H9 (cell line): ENCODE measurements around the gene TUBA8. TPM values are rescaled to one million over a fixed set of nuclear protein-coding genes. Genes with fewer than 3 reads are reported as not detected.

ENCODE experiments used
- DNase-seq: peaks from one replicate; pipeline ENCODE4 v3.0.0-alpha.2; 2017
- H2AFZ ChIP-seq: one replicate; pipeline ENCODE4 v1.6.1; 2013; ENCODE audit warnings: mild to moderate bottlenecking, low read length, control low read depth, moderate library complexity
- H2AK5ac ChIP-seq: 2 replicates; pipeline ENCODE4 v1.6.1; 2013; ENCODE audit warnings: low read length, control low read depth, mixed read lengths; ENCODE audit not compliant: insufficient read length
- H2BK120ac ChIP-seq: one replicate; pipeline ENCODE4 v1.6.1; 2013; ENCODE audit warnings: low read depth, mild to moderate bottlenecking, low read length, control low read depth, inconsistent platforms; ENCODE audit not compliant: poor library complexity, severe bottlenecking
- H2BK12ac ChIP-seq: 2 replicates; pipeline ENCODE4 v1.6.1; 2013; ENCODE audit warnings: low read length, control low read depth, mixed read lengths, low read depth; ENCODE audit not compliant: insufficient read length
- H2BK15ac ChIP-seq: 2 replicates; pipeline ENCODE4 v1.6.1; 2013; ENCODE audit warnings: low read depth, low read length, control low read depth
- H2BK20ac ChIP-seq: one replicate; pipeline ENCODE4 v1.6.1; 2013; ENCODE audit warnings: low read depth, mild to moderate bottlenecking, low read length, control low read depth, inconsistent platforms; ENCODE audit not compliant: poor library complexity, severe bottlenecking
- H2BK5ac ChIP-seq: 2 replicates; pipeline ENCODE4 v1.6.1; 2013; ENCODE audit warnings: low read length, control low read depth, mixed read lengths; ENCODE audit not compliant: insufficient read length
- H3K14ac ChIP-seq: 2 replicates; pipeline ENCODE4 v1.6.1; 2013; ENCODE audit warnings: low read length, control low read depth; ENCODE audit not compliant: insufficient read depth
- H3K18ac ChIP-seq: 2 replicates; pipeline ENCODE4 v1.6.1; 2013; ENCODE audit warnings: low read depth, mild to moderate bottlenecking, mixed read lengths, low read length, control low read depth; ENCODE audit not compliant: insufficient read length
- H3K23ac ChIP-seq: 2 replicates; pipeline ENCODE4 v1.6.1; 2013; ENCODE audit warnings: low read length, control low read depth, mixed read lengths, low read depth; ENCODE audit not compliant: insufficient read length
- H3K23me2 ChIP-seq: 2 replicates; pipeline ENCODE4 v1.6.1; 2013; ENCODE audit warnings: low read depth, mild to moderate bottlenecking, mixed read lengths, low read length, control low read depth; ENCODE audit not compliant: insufficient read length, poor library complexity, severe bottlenecking
- H3K27ac ChIP-seq: 2 replicates; pipeline ENCODE4 v1.5.1; 2013; ENCODE audit warnings: low read length, control low read depth, mixed read lengths, low read depth; ENCODE audit not compliant: insufficient read length
- H3K27me3 ChIP-seq: 2 replicates; pipeline ENCODE4 v1.6.1; 2013; ENCODE audit warnings: low read length, control low read depth, inconsistent platforms; ENCODE audit not compliant: insufficient read depth
- H3K4ac ChIP-seq: 2 replicates; pipeline ENCODE4 v1.6.1; 2013; ENCODE audit warnings: low read depth, mild to moderate bottlenecking, control low read depth, inconsistent platforms, low read length, moderate library complexity
- H3K4me1 ChIP-seq: 2 replicates; pipeline ENCODE4 v1.6.1; 2013; ENCODE audit warnings: low read length, control low read depth, inconsistent platforms; ENCODE audit not compliant: insufficient read depth
- H3K4me2 ChIP-seq: 2 replicates; pipeline ENCODE4 v1.6.1; 2013; ENCODE audit warnings: low read length, control low read depth, mixed read lengths; ENCODE audit not compliant: insufficient read length, insufficient read depth
- H3K56ac ChIP-seq: 2 replicates; pipeline ENCODE4 v1.6.1; 2013; ENCODE audit warnings: low read depth, mild to moderate bottlenecking, mixed read lengths, low read length, control low read depth; ENCODE audit not compliant: insufficient read length
- H3K79me1 ChIP-seq: 2 replicates; pipeline ENCODE4 v1.6.1; 2013; ENCODE audit warnings: low read depth, mild to moderate bottlenecking, moderate library complexity, low read length, control low read depth, inconsistent platforms; ENCODE audit not compliant: insufficient read depth, poor library complexity, severe bottlenecking
- H3K79me2 ChIP-seq: 2 replicates; pipeline ENCODE4 v1.6.1; 2013; ENCODE audit warnings: low read length, control low read depth, inconsistent platforms; ENCODE audit not compliant: insufficient read depth
- H3K9ac ChIP-seq: 2 replicates; pipeline ENCODE4 v1.6.1; 2013; ENCODE audit warnings: low read length, control low read depth, mixed read lengths; ENCODE audit not compliant: insufficient read length; ENCODE audit errors: extremely low read depth
- H3K9me3 ChIP-seq: one replicate; pipeline ENCODE4 v1.6.1; 2013; ENCODE audit warnings: low read depth, low read length, inconsistent platforms; ENCODE audit not compliant: control insufficient read depth
- H3T11ph ChIP-seq: one replicate; pipeline ENCODE4 v1.6.1; 2013; ENCODE audit warnings: mild to moderate bottlenecking, low read length, control low read depth, inconsistent platforms
- H4K20me1 ChIP-seq: one replicate; pipeline ENCODE4 v1.6.1; 2013; ENCODE audit not compliant: control insufficient read depth, insufficient read length, insufficient read depth
- H4K5ac ChIP-seq: 2 replicates; pipeline ENCODE4 v1.6.1; 2013; ENCODE audit warnings: low read depth, mild to moderate bottlenecking, mixed read lengths, low read length, control low read depth; ENCODE audit not compliant: insufficient read length
- H4K8ac ChIP-seq: replicated peaks from 2 replicates; pipeline ENCODE4 v1.6.1; 2013; ENCODE audit warnings: low read length, control low read depth, mixed read lengths, low read depth; ENCODE audit not compliant: insufficient read length
- H4K91ac ChIP-seq: 2 replicates; pipeline ENCODE4 v1.6.1; 2013; ENCODE audit warnings: low read depth, mild to moderate bottlenecking, moderate library complexity, mixed read lengths, low read length, control low read depth; ENCODE audit not compliant: insufficient read length
- H3K27ac Mint-ChIP-seq, 3 experiments: 2 replicates in 2 of 3; 3 replicates in 1 of 3; pipeline ENCODE4 v1.8.0; 2020 to 2021; ENCODE audit warnings: mixed read lengths in 3 of 3, mild to moderate bottlenecking in 1 of 3, moderate library complexity in 1 of 3
- H3K27me3 Mint-ChIP-seq: 2 replicates; pipeline ENCODE4 v1.8.0; 2021; ENCODE audit warnings: low read depth, mild to moderate bottlenecking, moderate library complexity, mixed read lengths
- H3K36me3 Mint-ChIP-seq, 3 experiments: 2 replicates in 2 of 3; 3 replicates in 1 of 3; pipeline ENCODE4 v1.8.0; 2020 to 2021; ENCODE audit warnings: low read depth in 3 of 3, mixed read lengths in 3 of 3; ENCODE audit not compliant: insufficient read depth in 1 of 3
- H3K4me1 Mint-ChIP-seq, 2 experiments: 2 replicates each; pipeline ENCODE4 v1.8.0; 2020; ENCODE audit warnings: mixed read lengths in 2 of 2
- H3K4me3 Mint-ChIP-seq, 2 experiments: 2 replicates in 1 of 2; 3 replicates in 1 of 2; pipeline ENCODE4 v1.8.0; 2020 to 2021; ENCODE audit warnings: mild to moderate bottlenecking in 2 of 2, mixed read lengths in 2 of 2, moderate library complexity in 1 of 2
- H3K9me3 Mint-ChIP-seq, 2 experiments: 2 replicates in 1 of 2; 3 replicates in 1 of 2; pipeline ENCODE4 v1.8.0; 2020; ENCODE audit warnings: mild to moderate bottlenecking in 2 of 2, mixed read lengths in 2 of 2, moderate library complexity in 1 of 2
- WGBS: extraction: QIAGEN DNeasy Blood & Tissue Kit; methylation state at CpG from one replicate; pipeline ENCODE4 v1.1.7; 2013; ENCODE audit warnings: missing lambda C conversion rate, low lambda C conversion rate, mixed read lengths; ENCODE audit not compliant: insufficient read length; ENCODE audit errors: extremely low coverage; 5-methylcytosine and 5-hydroxymethylcytosine counted together
- total RNA-seq: library from RNA; stranded (reverse); gene quantifications from 2 replicates; pipeline ENCODE4 v1.2.1, GENCODE V29; 2021
- TF ChIP-seq, protein P1 (sequence below): fragments of 200-600 bp; sonication (generic); conservative IDR thresholded peaks from 3 replicates; pipeline ENCODE4 v1.8.0; 2021; ENCODE audit warnings: antibody characterized with exemption, mild to moderate bottlenecking

The TUBA8 gene
- total RNA-seq, 1 experiment from 2014 or later = 2.0 TPM

DNA sequence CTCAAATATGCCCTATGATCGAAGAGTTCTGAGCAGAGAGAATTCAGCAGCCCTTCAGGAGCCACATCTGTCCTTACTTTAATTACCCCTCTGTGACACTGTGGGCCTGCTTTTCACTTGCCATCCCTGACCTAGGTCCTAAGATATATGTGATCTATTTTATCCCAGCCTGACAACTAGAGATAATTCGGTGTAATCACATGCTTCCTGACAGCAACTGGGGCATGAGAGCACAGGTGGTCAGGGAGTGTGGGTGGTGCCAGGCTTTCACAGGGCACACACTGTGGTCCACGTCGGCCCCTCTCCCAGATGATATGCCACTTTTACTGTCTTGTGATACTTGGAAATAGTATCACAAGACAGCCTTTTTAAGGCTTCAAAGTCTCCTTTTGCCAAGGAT is 3.9 kb downstream of the TUBA8 start:
- H3K79me2 ChIP-seq = no peaks in the 10 kb centered on the region
- no peak overlapping the region for H3K23ac ChIP-seq
- Mint-ChIP-seq H3K27ac (no peak overlapping the region), H3K36me3 (peaks cover 0 to 5% (median 0%) of the 10 kb centered on the region in 3 experiments; a peak in 1 of 7 replicates), H3K27me3 (peaks cover 44% of the 10 kb centered on the region), H3K4me3 (no peak overlapping the region), H3K4me1 (peaks cover 13 to 15% of the 10 kb centered on the region in 2 experiments), H3K9me3 (peaks cover 0 to 5% of the 10 kb centered on the region in 2 experiments; a peak in 2 of 5 replicates)
- peaks cover 10% of the 10 kb centered on the region for H3K23me2 ChIP-seq
- H4K91ac ChIP-seq = no peak overlapping the region
- H3K4me1 ChIP-seq = no peaks in the 10 kb centered on the region
- H4K20me1 ChIP-seq = no peaks in the 10 kb centered on the region
- H3K9me3 ChIP-seq = peaks cover 1% of the 10 kb centered on the region
- H3K18ac ChIP-seq = no peak overlapping the region
- H2AK5ac ChIP-seq = no peak overlapping the region
- no peak overlapping the region for H2AFZ ChIP-seq
- DNase-seq = no peak
- no peak overlapping the region for H4K8ac ChIP-seq
- no peak overlapping the region for H3K27ac ChIP-seq
- no peak overlapping the region for H3K56ac ChIP-seq
- no peak overlapping the region for H4K5ac ChIP-seq
- no peak overlapping the region for H2BK12ac ChIP-seq
- no peak overlapping the region for H2BK15ac ChIP-seq
- no peak overlapping the region for H3K4me2 ChIP-seq
- TF ChIP-seq, protein P1, sequence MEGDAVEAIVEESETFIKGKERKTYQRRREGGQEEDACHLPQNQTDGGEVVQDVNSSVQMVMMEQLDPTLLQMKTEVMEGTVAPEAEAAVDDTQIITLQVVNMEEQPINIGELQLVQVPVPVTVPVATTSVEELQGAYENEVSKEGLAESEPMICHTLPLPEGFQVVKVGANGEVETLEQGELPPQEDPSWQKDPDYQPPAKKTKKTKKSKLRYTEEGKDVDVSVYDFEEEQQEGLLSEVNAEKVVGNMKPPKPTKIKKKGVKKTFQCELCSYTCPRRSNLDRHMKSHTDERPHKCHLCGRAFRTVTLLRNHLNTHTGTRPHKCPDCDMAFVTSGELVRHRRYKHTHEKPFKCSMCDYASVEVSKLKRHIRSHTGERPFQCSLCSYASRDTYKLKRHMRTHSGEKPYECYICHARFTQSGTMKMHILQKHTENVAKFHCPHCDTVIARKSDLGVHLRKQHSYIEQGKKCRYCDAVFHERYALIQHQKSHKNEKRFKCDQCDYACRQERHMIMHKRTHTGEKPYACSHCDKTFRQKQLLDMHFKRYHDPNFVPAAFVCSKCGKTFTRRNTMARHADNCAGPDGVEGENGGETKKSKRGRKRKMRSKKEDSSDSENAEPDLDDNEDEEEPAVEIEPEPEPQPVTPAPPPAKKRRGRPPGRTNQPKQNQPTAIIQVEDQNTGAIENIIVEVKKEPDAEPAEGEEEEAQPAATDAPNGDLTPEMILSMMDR = no peak
- no peak overlapping the region for H2BK20ac ChIP-seq
- H2BK5ac ChIP-seq = no peak overlapping the region
- no CpG with 5 or more reads among the region's 4 CpGs for WGBS
- H3K27me3 ChIP-seq = peaks cover 8% of the 10 kb centered on the region
- no peak overlapping the region for H3T11ph ChIP-seq
- H3K14ac ChIP-seq = no peak overlapping the region
- H3K9ac ChIP-seq = no peak overlapping the region
- H3K79me1 ChIP-seq = no peaks in the 10 kb centered on the region
- H2BK120ac ChIP-seq = no peak overlapping the region
- H3K4ac ChIP-seq = no peak overlapping the region
